ENCODE measurements around the gene AARS2.
"Not testable (repeated sequence)": the region's sequence is repeated elsewhere in the genome, so short reads cannot be mapped to it uniquely, and the experiment has no call there.

Gene AARS2

GRCh38 chr6:44329858-44330257 is 16.7 kb upstream of the AARS2 start:
- DNase-seq (ENCODE audit: low read depth) = no peak

GRCh38 chr6:44328203-44328602 is 15.1 kb upstream of the AARS2 start:
- DNase-seq (ENCODE audit: low read depth) = not testable (repeated sequence)

GRCh38 chr6:44327760-44328159 is 14.6 kb upstream of the AARS2 start:
- no peak for DNase-seq (ENCODE audit: low read depth)

- DNase-seq (ENCODE audit: low read depth) = no peak
Measured at GRCh38 chr6:44327096-44327495, 13.9 kb upstream of the AARS2 start.

- DNase-seq (ENCODE audit: low read depth) = no peak
Measured at GRCh38 chr6:44321210-44321609, 8.1 kb upstream of the AARS2 start.

GRCh38 chr6:44317136-44317631 is 4.0 kb upstream of the AARS2 start:
- DNase-seq (ENCODE audit: low read depth) = not testable (repeated sequence)

- DNase-seq (ENCODE audit: low read depth) = no peak
Measured at GRCh38 chr6:44316481-44316880, 3.3 kb upstream of the AARS2 start.

- DNase-seq (ENCODE audit: low read depth) = no peak
Measured at GRCh38 chr6:44315951-44316350, 2.8 kb upstream of the AARS2 start.

- no peak for DNase-seq (ENCODE audit: low read depth)
Measured at GRCh38 chr6:44315516-44315915, 2.4 kb upstream of the AARS2 start.

- DNase-seq (ENCODE audit: low read depth) = not testable (repeated sequence)
Measured at GRCh38 chr6:44314657-44315056, 1.5 kb upstream of the AARS2 start.

- DNase-seq (ENCODE audit: low read depth) = no peak
Measured at GRCh38 chr6:44311767-44312166, 1.4 kb downstream of the AARS2 start.

- no peak for DNase-seq (ENCODE audit: low read depth)
Measured at GRCh38 chr6:44311304-44311703, 1.8 kb downstream of the AARS2 start.

GRCh38 chr6:44310241-44310640 is 2.9 kb downstream of the AARS2 start:
- no peak for DNase-seq (ENCODE audit: low read depth)

GRCh38 chr6:44309631-44310030 is 3.5 kb downstream of the AARS2 start:
- no peak for DNase-seq (ENCODE audit: low read depth)

- no peak for DNase-seq (ENCODE audit: low read depth)
Measured at GRCh38 chr6:44309092-44309491, 4.1 kb downstream of the AARS2 start.

- no peak for DNase-seq (ENCODE audit: low read depth)
Measured at GRCh38 chr6:44307217-44307616, 5.9 kb downstream of the AARS2 start.

- no peak for DNase-seq (ENCODE audit: low read depth)
Measured at GRCh38 chr6:44306710-44307109, 6.4 kb downstream of the AARS2 start.

GRCh38 chr6:44305200-44305725 is 7.9 kb downstream of the AARS2 start:
- DNase-seq (ENCODE audit: low read depth) = no peak

- peak; percentile 24 for DNase-seq (ENCODE audit: low read depth)
Measured at GRCh38 chr6:44304282-44305199, 8.6 kb downstream of the AARS2 start.

GRCh38 chr6:44303842-44304241 is 9.3 kb downstream of the AARS2 start:
- no peak for DNase-seq (ENCODE audit: low read depth)

- DNase-seq (ENCODE audit: low read depth) = no peak
Measured at GRCh38 chr6:44302856-44303255, 10.3 kb downstream of the AARS2 start.

- DNase-seq (ENCODE audit: low read depth) = no peak
Measured at GRCh38 chr6:44301782-44302564, 11.2 kb downstream of the AARS2 start.

- DNase-seq (ENCODE audit: low read depth) = no peak
Measured at GRCh38 chr6:44301106-44301505, 12.0 kb downstream of the AARS2 start.
